ENCODE data around the gene PRPF6. TPM values are rescaled to one million over a fixed set of nuclear protein-coding genes. Genes with fewer than 3 reads are reported as not detected.

The PRPF6 gene
- total and polyA plus RNA-seq, 2 of the 13 experiments (the other 11 are each of a cell fraction or from before 2014, with no cell fraction given): 63.7 to 101 TPM

DNA sequence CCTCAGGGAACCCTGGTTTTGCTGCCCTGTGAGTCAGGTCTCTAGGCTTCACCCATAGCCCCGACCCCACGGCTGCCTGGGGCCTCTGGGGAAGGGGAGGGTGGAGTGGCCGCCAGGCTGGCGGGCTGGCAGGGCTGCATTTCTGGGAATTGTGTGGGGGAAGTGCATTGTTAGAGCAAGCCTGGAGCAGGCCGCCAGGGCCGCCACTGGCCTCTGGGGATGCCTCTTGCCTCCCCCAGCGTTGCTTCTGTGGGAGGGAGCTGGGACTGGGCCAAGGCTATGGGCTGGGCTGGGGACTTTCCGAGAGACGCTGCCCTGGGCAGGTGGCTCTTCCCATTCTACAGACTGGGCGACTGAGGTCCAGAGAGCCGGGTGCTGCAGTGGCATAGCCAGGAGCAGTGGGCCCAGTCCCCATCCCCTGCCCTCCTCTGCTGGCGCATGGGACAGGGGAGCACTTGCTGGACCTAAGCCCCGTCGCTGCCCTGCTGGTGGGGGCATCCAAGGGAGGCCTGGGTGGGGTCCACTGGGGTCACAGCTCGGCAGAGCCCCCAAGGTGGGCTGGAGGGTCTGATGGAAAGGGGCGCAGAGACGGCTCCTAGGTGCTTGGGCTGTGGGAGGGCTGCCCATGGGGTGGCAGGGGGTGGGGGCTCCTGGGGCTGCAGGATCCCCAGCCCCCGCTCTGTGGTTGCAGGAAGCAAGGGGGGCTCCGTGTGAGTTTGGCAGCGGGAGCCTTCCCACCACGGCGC is 75.1 kb downstream of the PRPF6 start (continued):
- TF ChIP-seq ZNF256 (CRISPR knock-in tag; conservative IDR thresholded peaks at IDR 0.05): peak; percentile 46; the same call in 1 of the 2 replicates
- TF ChIP-seq HMG20B (CRISPR knock-in tag; conservative IDR thresholded peaks at IDR 0.05): peak; percentile 67
- peak; percentile 60 for TF ChIP-seq HOXA3 (CRISPR knock-in tag; IDR thresholded peaks at IDR 0.05)
- no peak for TF ChIP-seq SOX6 (IDR thresholded peaks at IDR 0.05)
- TF ChIP-seq SOX6 (CRISPR knock-in tag; IDR thresholded peaks at IDR 0.05): peak; percentile 26
- TF ChIP-seq CC2D1A (CRISPR knock-in tag; IDR thresholded peaks at IDR 0.05): 0 out of 2 replicates have a peak, but pooled peaks have one; percentile 85
- TF ChIP-seq, protein P1, sequence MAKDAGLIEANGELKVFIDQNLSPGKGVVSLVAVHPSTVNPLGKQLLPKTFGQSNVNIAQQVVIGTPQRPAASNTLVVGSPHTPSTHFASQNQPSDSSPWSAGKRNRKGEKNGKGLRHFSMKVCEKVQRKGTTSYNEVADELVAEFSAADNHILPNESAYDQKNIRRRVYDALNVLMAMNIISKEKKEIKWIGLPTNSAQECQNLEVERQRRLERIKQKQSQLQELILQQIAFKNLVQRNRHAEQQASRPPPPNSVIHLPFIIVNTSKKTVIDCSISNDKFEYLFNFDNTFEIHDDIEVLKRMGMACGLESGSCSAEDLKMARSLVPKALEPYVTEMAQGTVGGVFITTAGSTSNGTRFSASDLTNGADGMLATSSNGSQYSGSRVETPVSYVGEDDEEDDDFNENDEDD (CRISPR knock-in tag; IDR thresholded peaks at IDR 0.05; ENCODE audit: borderline replicate concordance): peak; percentile 72; the same call in 1 of the 2 replicates
- TF ChIP-seq ZNF331 (CRISPR knock-in tag; IDR thresholded peaks at IDR 0.05): peak; percentile 82
- TF ChIP-seq FOSL2 (CRISPR knock-in tag; IDR thresholded peaks at IDR 0.05): peak; percentile 64; the same call in 1 of the 2 replicates
- TF ChIP-seq KAT8 (CRISPR knock-in tag; IDR thresholded peaks at IDR 0.05): peak; percentile 73
- TF ChIP-seq, protein P2, sequence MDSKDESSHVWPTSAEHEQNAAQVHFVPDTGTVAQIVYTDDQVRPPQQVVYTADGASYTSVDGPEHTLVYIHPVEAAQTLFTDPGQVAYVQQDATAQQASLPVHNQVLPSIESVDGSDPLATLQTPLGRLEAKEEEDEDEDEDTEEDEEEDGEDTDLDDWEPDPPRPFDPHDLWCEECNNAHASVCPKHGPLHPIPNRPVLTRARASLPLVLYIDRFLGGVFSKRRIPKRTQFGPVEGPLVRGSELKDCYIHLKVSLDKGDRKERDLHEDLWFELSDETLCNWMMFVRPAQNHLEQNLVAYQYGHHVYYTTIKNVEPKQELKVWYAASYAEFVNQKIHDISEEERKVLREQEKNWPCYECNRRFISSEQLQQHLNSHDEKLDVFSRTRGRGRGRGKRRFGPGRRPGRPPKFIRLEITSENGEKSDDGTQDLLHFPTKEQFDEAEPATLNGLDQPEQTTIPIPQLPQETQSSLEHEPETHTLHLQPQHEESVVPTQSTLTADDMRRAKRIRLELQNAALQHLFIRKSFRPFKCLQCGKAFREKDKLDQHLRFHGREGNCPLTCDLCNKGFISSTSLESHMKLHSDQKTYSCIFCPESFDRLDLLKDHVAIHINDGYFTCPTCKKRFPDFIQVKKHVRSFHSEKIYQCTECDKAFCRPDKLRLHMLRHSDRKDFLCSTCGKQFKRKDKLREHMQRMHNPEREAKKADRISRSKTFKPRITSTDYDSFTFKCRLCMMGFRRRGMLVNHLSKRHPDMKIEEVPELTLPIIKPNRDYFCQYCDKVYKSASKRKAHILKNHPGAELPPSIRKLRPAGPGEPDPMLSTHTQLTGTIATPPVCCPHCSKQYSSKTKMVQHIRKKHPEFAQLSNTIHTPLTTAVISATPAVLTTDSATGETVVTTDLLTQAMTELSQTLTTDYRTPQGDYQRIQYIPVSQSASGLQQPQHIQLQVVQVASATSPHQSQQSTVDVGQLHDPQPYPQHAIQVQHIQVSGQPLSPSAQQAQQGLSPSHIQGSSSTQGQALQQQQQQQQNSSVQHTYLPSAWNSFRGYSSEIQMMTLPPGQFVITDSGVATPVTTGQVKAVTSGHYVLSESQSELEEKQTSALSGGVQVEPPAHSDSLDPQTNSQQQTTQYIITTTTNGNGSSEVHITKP (CRISPR knock-in tag; IDR thresholded peaks at IDR 0.05; ENCODE audit: low read depth): peak; percentile 25; the same call in 1 of the 2 replicates
- no peak for TF ChIP-seq GTF3A (CRISPR knock-in tag; conservative IDR thresholded peaks at IDR 0.05)
- TF ChIP-seq ZSCAN9 (CRISPR knock-in tag; IDR thresholded peaks at IDR 0.05; ENCODE audit: borderline replicate concordance): peak; percentile 89
- TF ChIP-seq HNF4G (IDR thresholded peaks at IDR 0.05; ENCODE audit: borderline replicate concordance, low read depth, low read length): peak; percentile 24; the same call in 1 of the 2 replicates
- TF ChIP-seq HNF4G (CRISPR knock-in tag; IDR thresholded peaks at IDR 0.05; ENCODE audit: borderline replicate concordance, low read depth): peak; percentile 54; the same call in 1 of the 2 replicates
- 0 out of 2 replicates have a peak, but pooled peaks have one; percentile 25 for TF ChIP-seq KDM5A (IDR thresholded peaks at IDR 0.05; ENCODE audit: borderline replicate concordance, low read length)
- TF ChIP-seq, protein P3, sequence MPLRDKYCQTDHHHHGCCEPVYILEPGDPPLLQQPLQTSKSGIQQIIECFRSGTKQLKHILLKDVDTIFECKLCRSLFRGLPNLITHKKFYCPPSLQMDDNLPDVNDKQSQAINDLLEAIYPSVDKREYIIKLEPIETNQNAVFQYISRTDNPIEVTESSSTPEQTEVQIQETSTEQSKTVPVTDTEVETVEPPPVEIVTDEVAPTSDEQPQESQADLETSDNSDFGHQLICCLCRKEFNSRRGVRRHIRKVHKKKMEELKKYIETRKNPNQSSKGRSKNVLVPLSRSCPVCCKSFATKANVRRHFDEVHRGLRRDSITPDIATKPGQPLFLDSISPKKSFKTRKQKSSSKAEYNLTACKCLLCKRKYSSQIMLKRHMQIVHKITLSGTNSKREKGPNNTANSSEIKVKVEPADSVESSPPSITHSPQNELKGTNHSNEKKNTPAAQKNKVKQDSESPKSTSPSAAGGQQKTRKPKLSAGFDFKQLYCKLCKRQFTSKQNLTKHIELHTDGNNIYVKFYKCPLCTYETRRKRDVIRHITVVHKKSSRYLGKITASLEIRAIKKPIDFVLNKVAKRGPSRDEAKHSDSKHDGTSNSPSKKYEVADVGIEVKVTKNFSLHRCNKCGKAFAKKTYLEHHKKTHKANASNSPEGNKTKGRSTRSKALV (CRISPR knock-in tag; IDR thresholded peaks at IDR 0.05): peak; percentile 80
- TF ChIP-seq ZNF768 (CRISPR knock-in tag; IDR thresholded peaks at IDR 0.05): peak; percentile 96
- TF ChIP-seq HNF4A (CRISPR knock-in tag; IDR thresholded peaks at IDR 0.05): peak; percentile 32; the same call in 1 of the 2 replicates
- TF ChIP-seq HCFC1 (IDR thresholded peaks at IDR 0.05; ENCODE audit: low read depth, low read length): no peak
- TF ChIP-seq TBX3 (IDR thresholded peaks at IDR 0.05; ENCODE audit: borderline replicate concordance): no peak
- peak in 1 of 2 experiments; percentile 65; a peak in 2 of 4 replicates for TF ChIP-seq POLR2A (IDR thresholded peaks at IDR 0.05; ENCODE audit: insufficient read depth in 1 of 2, low read depth in 2 of 2, low read length in 2 of 2)
- TF ChIP-seq, protein P4, sequence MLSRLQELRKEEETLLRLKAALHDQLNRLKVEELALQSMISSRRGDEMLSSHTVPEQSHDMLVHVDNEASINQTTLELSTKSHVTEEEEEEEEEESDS (CRISPR knock-in tag; IDR thresholded peaks at IDR 0.05; ENCODE audit: borderline replicate concordance): peak; percentile 47; the same call in 1 of the 2 replicates

All from HepG2 (cell line).